Thymus (tissue), 11 donors: ENCODE data around the gene PLEKHB2. TPM values are rescaled to one million over a fixed set of nuclear protein-coding genes. Genes with fewer than 3 reads are reported as not detected.

Experiments
- DNase-seq, 9 donors: peaks; one replicate each; pipeline ENCODE4 v3.0.0-alpha.2; 2013; ENCODE audit warnings: low spot score in 9 of 9, low read depth in 6 of 9, missing footprints in 1 of 9
- H3K27ac ChIP-seq, 2 donors: one replicate each; pipeline ENCODE4 v1.5.1; 2013; ENCODE audit warnings: control low read depth in 1 of 2, low read depth in 1 of 2, low read length in 1 of 2, mild to moderate bottlenecking in 1 of 2, moderate library complexity in 1 of 2
- H3K27me3 ChIP-seq, 2 donors: one replicate each; pipeline ENCODE4 v1.5.1; 2013; ENCODE audit warnings: low read length in 1 of 2; ENCODE audit not compliant: control insufficient read depth in 2 of 2, insufficient read depth in 1 of 2
- H3K36me3 ChIP-seq, 2 donors: one replicate each; pipeline ENCODE4 v1.5.1; 2013; ENCODE audit warnings: low read length in 1 of 2, mild to moderate bottlenecking in 1 of 2, moderate library complexity in 1 of 2; ENCODE audit not compliant: control insufficient read depth in 2 of 2, insufficient read depth in 2 of 2
- H3K4me1 ChIP-seq, 2 donors: one replicate each; pipeline ENCODE4 v1.5.1; 2013; ENCODE audit warnings: low read length in 2 of 2; ENCODE audit not compliant: control insufficient read depth in 2 of 2, insufficient read depth in 2 of 2
- H3K4me3 ChIP-seq, 2 donors: one replicate each; pipeline ENCODE4 v1.5.1; 2013; ENCODE audit warnings: low read length in 2 of 2, control low read depth in 1 of 2, mild to moderate bottlenecking in 1 of 2
- H3K9me3 ChIP-seq, 2 donors: one replicate each; pipeline ENCODE4 v1.5.1; 2013; ENCODE audit warnings: low read length in 1 of 2, mild to moderate bottlenecking in 1 of 2; ENCODE audit not compliant: control insufficient read depth in 2 of 2, insufficient read depth in 1 of 2
- WGBS: extraction: QIAGEN DNeasy Blood & Tissue Kit; methylation state at CpG from one replicate; pipeline ENCODE4 v1.1.7; 2013; 5-methylcytosine and 5-hydroxymethylcytosine counted together
- polyA plus RNA-seq: library from polyadenylated mRNA; stranded (reverse); fragments of 200-250 nt; gene quantifications from one replicate; pipeline ENCODE4 v1.2.3, GENCODE V29; 2013
- total RNA-seq: library from RNA; stranded (reverse); fragments of 120-200 nt; gene quantifications from one replicate; pipeline ENCODE4 v1.2.4, GENCODE V29; 2013
- donor health status: healthy.

Gene PLEKHB2
- total and polyA plus RNA-seq, 2 donors: 32.7 to 41.8 TPM

DNA sequence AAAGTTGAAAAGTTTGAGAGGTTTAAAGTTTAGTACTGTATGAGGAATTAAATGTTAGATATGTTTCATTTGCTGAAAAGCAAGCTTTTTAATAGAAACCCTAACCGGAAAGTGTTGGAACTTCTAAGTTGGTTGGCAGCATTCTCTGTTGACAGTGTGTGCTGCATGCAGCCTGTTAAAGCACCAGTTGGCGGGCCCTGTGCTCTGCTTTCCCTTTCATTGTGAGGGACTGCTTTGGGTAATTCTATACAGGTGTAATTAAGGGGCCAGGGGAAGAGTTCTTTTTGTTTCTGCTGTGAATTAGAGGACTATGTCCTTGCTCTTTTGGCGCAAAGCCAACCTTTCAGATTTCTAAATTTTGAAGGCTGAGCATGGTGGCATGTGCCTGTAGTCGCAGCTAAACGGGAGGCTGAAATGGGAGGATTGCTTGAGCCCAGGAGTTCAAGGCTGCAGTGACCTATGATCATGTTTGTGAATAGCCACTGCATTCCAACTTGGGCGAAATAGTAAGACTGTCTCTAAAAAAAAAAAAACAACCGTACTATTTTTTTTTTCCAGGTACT lies 20.1 kb downstream of the PLEKHB2 start:
- WGBS: 96% methylated on average over 7 of the region's 7 CpGs
- Histone ChIP-seq H3K4me1 (no peaks in the 10 kb centered on the region), H3K27me3 (no peaks in the 10 kb centered on the region), H3K9me3 (peaks cover 0 to 3% of the 10 kb centered on the region in 2 donors), H3K4me3 (no peak overlapping the region), H3K27ac (no peak overlapping the region), H3K36me3 (peaks cover 38 to 56% of the 10 kb centered on the region in 2 donors)
- no peak for DNase-seq

DNA sequence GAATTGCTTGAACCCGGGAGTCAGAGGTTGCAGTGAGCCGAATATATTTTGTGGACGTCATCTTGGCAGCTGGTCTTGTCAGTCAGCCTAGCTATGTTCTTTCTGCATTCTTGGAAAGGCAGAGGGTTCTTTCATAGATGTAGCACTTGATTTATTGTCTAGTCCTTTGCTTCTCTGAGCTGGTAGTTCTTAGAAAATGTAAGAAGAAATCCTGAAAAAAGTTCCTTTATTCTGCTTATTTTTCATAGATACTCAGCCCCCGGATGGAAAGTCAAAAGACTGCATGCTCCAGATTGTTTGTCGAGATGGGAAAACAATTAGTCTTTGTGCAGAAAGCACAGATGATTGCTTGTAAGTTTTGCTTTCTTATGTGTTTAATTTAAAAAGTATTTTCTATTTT lies 21.3 kb downstream of the PLEKHB2 start:
- Histone ChIP-seq H3K4me3 (no peak overlapping the region), H3K27ac (no peak overlapping the region), H3K27me3 (no peaks in the 10 kb centered on the region), H3K4me1 (no peaks in the 10 kb centered on the region), H3K36me3 (peaks cover 44 to 59% of the 10 kb centered on the region in 2 donors), H3K9me3 (peaks cover 0 to 3% of the 10 kb centered on the region in 2 donors)
- WGBS: 97% methylated on average over 5 of the region's 5 CpGs
- DNase-seq: no peak

DNA sequence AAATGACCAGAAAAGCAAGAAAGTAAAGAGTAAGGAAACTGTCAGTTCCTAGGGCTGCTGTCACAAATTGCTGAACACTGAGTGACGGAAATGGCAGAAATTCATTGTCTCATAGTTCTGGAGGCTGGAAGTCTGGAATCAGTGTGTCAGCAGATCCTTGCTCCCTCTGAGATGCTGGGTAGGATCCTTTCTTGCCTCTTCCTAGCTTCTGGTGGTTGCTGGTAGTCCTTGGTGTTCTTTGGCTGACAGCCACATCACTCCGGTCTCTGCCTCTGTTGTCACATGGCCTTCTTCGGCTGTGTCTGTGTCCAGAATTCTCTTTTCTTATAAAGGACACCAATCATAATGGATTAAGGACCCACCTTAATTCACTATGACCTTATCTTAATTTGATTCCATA lies 21.9 kb downstream of the PLEKHB2 start:
- 96% methylated on average over 3 of the region's 3 CpGs for WGBS
- H3K9me3 ChIP-seq: peaks cover 0 to 3% of the 10 kb centered on the region in 2 donors
- H3K27ac ChIP-seq: no peak overlapping the region
- H3K27me3 ChIP-seq: no peaks in the 10 kb centered on the region
- H3K36me3 ChIP-seq: peaks cover 44 to 58% of the 10 kb centered on the region in 2 donors
- DNase-seq: no peak
- H3K4me1 ChIP-seq: no peaks in the 10 kb centered on the region
- no peak overlapping the region for H3K4me3 ChIP-seq

DNA sequence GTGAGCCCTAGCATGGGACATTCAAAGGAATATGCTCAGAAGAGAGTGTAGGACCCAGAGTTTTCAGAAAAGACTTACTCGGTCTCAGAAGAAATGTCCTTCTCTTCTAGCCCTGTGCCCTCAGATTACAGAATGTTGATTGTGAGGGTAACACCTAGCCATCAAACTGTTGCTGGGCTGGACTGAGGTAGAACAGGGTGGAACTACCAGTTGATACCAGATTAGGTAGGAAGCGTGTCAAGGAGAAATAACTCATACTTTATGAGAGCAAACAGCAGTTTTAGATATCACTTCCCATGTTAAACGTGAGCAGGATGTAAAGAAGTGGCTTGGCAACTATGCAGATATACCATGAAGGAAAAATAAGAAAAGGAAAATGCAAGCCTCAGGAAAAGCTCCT lies 22.8 kb downstream of the PLEKHB2 start:
- no peaks in the 10 kb centered on the region for H3K4me1 ChIP-seq
- H3K9me3 ChIP-seq: peaks cover 0 to 3% of the 10 kb centered on the region in 2 donors
- peaks cover 49 to 58% of the 10 kb centered on the region in 2 donors for H3K36me3 ChIP-seq
- H3K27ac ChIP-seq: no peak overlapping the region
- H3K4me3 ChIP-seq: no peak overlapping the region
- WGBS: 96% methylated on average over 3 of the region's 3 CpGs
- no peaks in the 10 kb centered on the region for H3K27me3 ChIP-seq
- DNase-seq: no peak

- Histone ChIP-seq H3K36me3 (peaks cover 49 to 54% of the 10 kb centered on the region in 2 donors), H3K9me3 (peaks cover 0 to 3% of the 10 kb centered on the region in 2 donors), H3K27me3 (no peaks in the 10 kb centered on the region), H3K27ac (no peak overlapping the region), H3K4me1 (no peaks in the 10 kb centered on the region), H3K4me3 (no peak overlapping the region)
- DNase-seq: no peak
- 98% methylated on average over 2 of the region's 2 CpGs for WGBS
Observed at GRCh38 chr2:131130298-131130596, 25.1 kb downstream of the PLEKHB2 start.

DNA sequence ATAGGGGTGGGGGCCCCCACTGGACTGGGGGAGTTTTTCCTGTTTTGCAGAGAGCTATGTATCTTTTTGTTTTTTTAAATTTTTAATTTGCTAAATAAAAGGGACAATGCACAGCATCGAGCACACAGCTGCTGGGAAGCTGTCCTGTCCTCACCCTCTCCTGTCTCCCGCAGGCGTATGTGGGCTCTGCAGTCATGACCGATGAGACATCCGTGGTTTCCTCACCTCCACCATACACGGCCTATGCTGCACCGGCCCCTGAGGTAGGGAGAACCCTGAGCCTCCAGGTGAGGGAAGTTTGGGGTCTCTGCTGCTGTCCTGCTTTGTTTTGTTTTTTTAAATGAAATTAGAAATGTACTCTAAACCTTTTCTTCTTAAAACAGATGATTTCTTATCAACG lies 27.6 kb downstream of the PLEKHB2 start:
- DNase-seq: no peak
- Histone ChIP-seq H3K9me3 (peaks cover 0 to 3% of the 10 kb centered on the region in 2 donors), H3K4me1 (no peaks in the 10 kb centered on the region), H3K27me3 (no peaks in the 10 kb centered on the region), H3K36me3 (peaks cover 30 to 35% of the 10 kb centered on the region in 2 donors), H3K27ac (no peak overlapping the region), H3K4me3 (no peak overlapping the region)
- 97% methylated on average over 8 of the region's 8 CpGs for WGBS

DNA sequence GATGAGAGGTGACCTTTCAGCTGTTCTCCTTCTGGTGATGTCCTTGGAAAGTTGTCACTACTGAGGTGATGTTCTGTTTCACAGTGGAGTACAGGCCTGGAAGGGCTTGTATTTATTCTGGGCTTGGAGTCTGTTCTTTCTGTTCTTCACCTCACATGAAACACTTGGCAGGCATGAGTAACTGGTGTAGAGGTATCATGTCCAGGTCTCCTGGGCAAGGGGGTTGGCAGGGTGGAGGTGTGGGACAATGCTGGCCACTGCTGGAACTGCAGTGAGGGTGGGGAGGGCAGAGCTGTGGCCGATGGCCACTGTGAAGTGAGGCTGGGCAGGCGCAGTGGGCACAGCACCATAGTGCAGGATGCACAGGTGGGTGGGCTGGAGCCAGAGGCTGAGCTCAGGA lies 35.4 kb downstream of the PLEKHB2 start:
- no peaks in the 10 kb centered on the region for H3K4me1 ChIP-seq
- WGBS: 99% methylated on average over 2 of the region's 2 CpGs
- H3K4me3 ChIP-seq: no peak overlapping the region
- DNase-seq: no peak
- no peaks in the 10 kb centered on the region for H3K27me3 ChIP-seq
- H3K36me3 ChIP-seq: peaks cover 26 to 59% of the 10 kb centered on the region in 2 donors
- no peak overlapping the region for H3K27ac ChIP-seq
- H3K9me3 ChIP-seq: no peaks in the 10 kb centered on the region

- no peaks in the 10 kb centered on the region for H3K4me1 ChIP-seq
- no peaks in the 10 kb centered on the region for H3K27me3 ChIP-seq
- peaks cover 43 to 74% of the 10 kb centered on the region in 2 donors for H3K36me3 ChIP-seq
- H3K27ac ChIP-seq: no peak overlapping the region
- no peak for DNase-seq
- H3K9me3 ChIP-seq: no peaks in the 10 kb centered on the region
- H3K4me3 ChIP-seq: no peak overlapping the region
- WGBS: 98% methylated on average over 5 of the region's 5 CpGs
Observed at GRCh38 chr2:131142849-131143248, 37.7 kb downstream of the PLEKHB2 start.

DNA sequence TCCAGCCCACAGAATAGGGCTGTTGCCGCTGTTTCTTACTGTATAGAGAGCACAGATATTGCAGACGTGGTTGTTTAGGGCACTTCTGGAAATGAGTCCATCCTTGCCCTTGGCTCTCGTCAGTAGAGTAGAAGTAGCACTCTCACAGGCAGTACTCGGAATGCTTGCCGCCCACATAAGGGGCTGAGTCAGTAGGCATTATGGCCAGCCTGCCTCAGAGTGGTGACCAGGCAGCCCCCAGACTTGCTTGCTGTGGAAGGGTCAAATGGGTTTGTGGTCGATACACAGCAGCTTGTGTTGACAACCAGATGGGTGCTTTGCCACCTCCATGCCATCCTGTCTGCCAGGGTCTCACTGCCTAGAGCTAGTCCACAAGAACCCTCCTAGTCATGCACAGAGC lies 38.7 kb downstream of the PLEKHB2 start:
- WGBS: 98% methylated on average over 6 of the region's 6 CpGs
- no peaks in the 10 kb centered on the region for H3K27me3 ChIP-seq

DNA sequence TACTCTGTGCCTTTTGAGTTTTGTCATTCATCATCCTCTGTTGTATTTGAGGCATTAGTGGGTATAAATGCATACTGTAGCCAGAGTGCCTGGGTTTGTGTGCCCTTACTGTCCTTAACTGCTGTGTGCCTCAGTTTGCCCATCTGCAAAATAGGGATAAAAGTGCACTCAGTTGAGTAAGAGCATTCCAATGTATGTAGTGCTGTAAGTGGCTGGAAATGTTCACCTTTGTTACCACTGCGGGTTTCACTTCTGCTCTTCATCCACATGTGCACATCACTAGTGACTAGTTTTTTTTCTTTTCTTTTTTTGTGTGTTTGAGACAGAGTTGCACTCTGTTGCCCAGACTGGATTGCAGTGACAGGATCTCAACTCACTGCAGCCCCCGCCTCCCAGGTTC lies 39.9 kb downstream of the PLEKHB2 start:
- Histone ChIP-seq H3K36me3 (peaks cover 49 to 70% of the 10 kb centered on the region in 2 donors), H3K27me3 (no peaks in the 10 kb centered on the region), H3K4me1 (no peaks in the 10 kb centered on the region), H3K9me3 (no peaks in the 10 kb centered on the region), H3K4me3 (no peak overlapping the region), H3K27ac (no peak overlapping the region)
- WGBS: 96% methylated on average over 2 of the region's 2 CpGs
- no peak for DNase-seq

More for the DNA sequence above, 38.7 kb downstream of the PLEKHB2 start:
- no peak for DNase-seq
- no peak overlapping the region for H3K4me3 ChIP-seq
- H3K27ac ChIP-seq: no peak overlapping the region
- H3K9me3 ChIP-seq: no peaks in the 10 kb centered on the region
- H3K4me1 ChIP-seq: no peaks in the 10 kb centered on the region
- peaks cover 51 to 76% of the 10 kb centered on the region in 2 donors for H3K36me3 ChIP-seq
